Karpas-422 (cell line): Measurements from ENCODE around the gene EEIG1. TPM values are rescaled to one million over a fixed set of nuclear protein-coding genes. Genes with fewer than 3 reads are reported as not detected.

Experiments
- DNase-seq: peaks from one replicate; pipeline ENCODE4 v3.0.0-alpha.2; 2015
- H2AFZ ChIP-seq: fragments of 200-600 bp; sonication (generic); 2 replicates; pipeline ENCODE4 v1.6.1; 2014; ENCODE audit warnings: antibody characterized with exemption, low read length, mixed read lengths
- H3K27ac ChIP-seq: fragments of 200-600 bp; sonication (generic); 2 replicates; pipeline ENCODE4 v1.5.1; 2014; ENCODE audit warnings: mild to moderate bottlenecking, low read length, moderate library complexity
- H3K27me3 ChIP-seq: fragments of 200-600 bp; sonication (generic); 2 replicates; pipeline ENCODE4 v1.6.1; 2014; ENCODE audit warnings: low read length, mixed read lengths
- H3K36me3 ChIP-seq: fragments of 200-600 bp; sonication (generic); 2 replicates; pipeline ENCODE4 v1.6.1; 2014; ENCODE audit warnings: low read length, mixed read lengths; ENCODE audit not compliant: insufficient read depth
- H3K4me1 ChIP-seq: fragments of 200-600 bp; sonication (generic); 2 replicates; pipeline ENCODE4 v1.6.1; 2014; ENCODE audit warnings: mild to moderate bottlenecking, low read length, mixed read lengths
- H3K4me2 ChIP-seq: fragments of 200-600 bp; sonication (generic); 2 replicates; pipeline ENCODE4 v1.6.1; 2014; ENCODE audit warnings: low read length, low read depth, mild to moderate bottlenecking; ENCODE audit not compliant: poor library complexity, severe bottlenecking
- H3K4me3 ChIP-seq: fragments of 200-600 bp; sonication (generic); 2 replicates; pipeline ENCODE4 v1.5.1; 2014; ENCODE audit warnings: mild to moderate bottlenecking, antibody characterized with exemption, low read length, mixed read lengths
- H3K79me2 ChIP-seq: fragments of 200-600 bp; sonication (generic); 2 replicates; pipeline ENCODE4 v1.6.1; 2014; ENCODE audit warnings: mild to moderate bottlenecking, low read length, mixed read lengths
- H3K9ac ChIP-seq: fragments of 200-600 bp; sonication (generic); 2 replicates; pipeline ENCODE4 v1.6.0; 2014; ENCODE audit warnings: low read length
- H3K9me2 ChIP-seq: fragments of 200-600 bp; sonication (generic), shearing (Covaris generic); replicated peaks from 2 replicates; pipeline ENCODE4 v1.6.0; 2014; ENCODE audit warnings: mild to moderate bottlenecking, low read length, moderate library complexity; ENCODE audit not compliant: insufficient read depth
- H3K9me3 ChIP-seq: fragments of 300-700, 200-600 bp; sonication (generic); 2 replicates; pipeline ENCODE4 v1.6.1; 2014; ENCODE audit warnings: low read length, mixed read lengths
- H4K20me1 ChIP-seq: fragments of 200-600 bp; sonication (generic); 2 replicates; pipeline ENCODE4 v1.6.1; 2014; ENCODE audit warnings: mild to moderate bottlenecking, antibody characterized with exemption, low read length, low read depth; ENCODE audit not compliant: insufficient read depth
- total RNA-seq: library from RNA; depleted of rRNA; stranded (reverse); fragments of >200 nt; shearing (Covaris generic); gene quantifications from 2 replicates; pipeline ENCODE4 v1.2.3, GENCODE V29; 2014; ENCODE audit warnings: low replicate concordance

Gene EEIG1
- total RNA-seq, 1 experiment from 2014 or later = 6.9 TPM

- no peaks in the 10 kb centered on the region for H3K9me3 ChIP-seq
- H2AFZ ChIP-seq = peak overlapping the region; percentile 58; the same call in 1 of the 2 replicates
- H3K9me2 ChIP-seq = no peaks in the 10 kb centered on the region
- H3K4me3 ChIP-seq = peak overlapping the region; percentile 79
- H3K4me1 ChIP-seq = peaks cover 59% of the 10 kb centered on the region
- peak overlapping the region; percentile 88 for H3K4me2 ChIP-seq
- H3K79me2 ChIP-seq = no peaks in the 10 kb centered on the region
- H4K20me1 ChIP-seq = peaks cover 34% of the 10 kb centered on the region
- peak; percentile 65 for DNase-seq
- H3K9ac ChIP-seq = peak overlapping the region; percentile 72
- no peaks in the 10 kb centered on the region for H3K27me3 ChIP-seq
- H3K36me3 ChIP-seq = no peaks in the 10 kb centered on the region
- peak overlapping the region; percentile 60 for H3K27ac ChIP-seq
Observed at GRCh38 chr9:127980060-127980705, 606 bp downstream of the EEIG1 start.

- peak overlapping the region; percentile 58; the same call in 1 of the 2 replicates for H2AFZ ChIP-seq
- H3K27me3 ChIP-seq = no peaks in the 10 kb centered on the region
- H3K4me1 ChIP-seq = peaks cover 55% of the 10 kb centered on the region
- no peaks in the 10 kb centered on the region for H3K79me2 ChIP-seq
- peak overlapping the region; percentile 72 for H3K9ac ChIP-seq
- H3K9me2 ChIP-seq = no peaks in the 10 kb centered on the region
- H3K27ac ChIP-seq = peak overlapping the region; percentile 60
- no peaks in the 10 kb centered on the region for H3K36me3 ChIP-seq
- H3K4me3 ChIP-seq = peak overlapping the region; percentile 79
- H3K9me3 ChIP-seq = no peaks in the 10 kb centered on the region
- DNase-seq = peak; percentile 82
- peaks cover 40% of the 10 kb centered on the region for H4K20me1 ChIP-seq
- H3K4me2 ChIP-seq = peak overlapping the region; percentile 88
Observed at GRCh38 chr9:127979333-127980059, 1.3 kb downstream of the EEIG1 start.

- H3K4me2 ChIP-seq = peak overlapping the region; percentile 88
- peak overlapping the region; percentile 79 for H3K4me3 ChIP-seq
- H3K36me3 ChIP-seq = no peaks in the 10 kb centered on the region
- peaks cover 46% of the 10 kb centered on the region for H4K20me1 ChIP-seq
- peak overlapping the region; percentile 72 for H3K9ac ChIP-seq
- H3K9me3 ChIP-seq = no peaks in the 10 kb centered on the region
- peak overlapping the region; percentile 60 for H3K27ac ChIP-seq
- H2AFZ ChIP-seq = no peak overlapping the region; the same call in 1 of the 2 replicates
- no peaks in the 10 kb centered on the region for H3K27me3 ChIP-seq
- H3K4me1 ChIP-seq = peaks cover 51% of the 10 kb centered on the region
- no peaks in the 10 kb centered on the region for H3K79me2 ChIP-seq
- H3K9me2 ChIP-seq = no peaks in the 10 kb centered on the region
- no peak for DNase-seq
Observed at GRCh38 chr9:127979015-127979332, 1.8 kb downstream of the EEIG1 start.

- no peak for DNase-seq
- H3K4me3 ChIP-seq = peak overlapping the region; percentile 4; the same call in 1 of the 2 replicates
- peaks cover 50% of the 10 kb centered on the region for H3K4me1 ChIP-seq
- H3K4me2 ChIP-seq = peak overlapping the region; percentile 88
- H3K27me3 ChIP-seq = no peaks in the 10 kb centered on the region
- no peaks in the 10 kb centered on the region for H3K79me2 ChIP-seq
- no peak overlapping the region for H3K9ac ChIP-seq
- no peaks in the 10 kb centered on the region for H3K36me3 ChIP-seq
- H3K9me2 ChIP-seq = no peaks in the 10 kb centered on the region
- peaks cover 53% of the 10 kb centered on the region for H4K20me1 ChIP-seq
- no peak overlapping the region for H2AFZ ChIP-seq
- no peaks in the 10 kb centered on the region for H3K9me3 ChIP-seq
- no peak overlapping the region for H3K27ac ChIP-seq
Observed at GRCh38 chr9:127977884-127978647, 2.7 kb downstream of the EEIG1 start.

GRCh38 chr9:127977009-127977883, 3.5 kb downstream of the EEIG1 start:
- H3K36me3 ChIP-seq = no peaks in the 10 kb centered on the region
- H3K4me1 ChIP-seq = peaks cover 57% of the 10 kb centered on the region
- H3K4me2 ChIP-seq = peak overlapping the region; percentile 88
- H2AFZ ChIP-seq = no peak overlapping the region
- H3K79me2 ChIP-seq = no peaks in the 10 kb centered on the region
- no peaks in the 10 kb centered on the region for H3K9me3 ChIP-seq
- H3K27me3 ChIP-seq = no peaks in the 10 kb centered on the region
- no peaks in the 10 kb centered on the region for H3K9me2 ChIP-seq
- DNase-seq = no peak
- H3K27ac ChIP-seq = no peak overlapping the region
- peak overlapping the region; percentile 4; the same call in 1 of the 2 replicates for H3K4me3 ChIP-seq
- no peak overlapping the region for H3K9ac ChIP-seq
- peaks cover 61% of the 10 kb centered on the region for H4K20me1 ChIP-seq

GRCh38 chr9:127976498-127976897, 4.3 kb downstream of the EEIG1 start:
- H3K9me3 ChIP-seq = no peaks in the 10 kb centered on the region
- H3K27me3 ChIP-seq = no peaks in the 10 kb centered on the region
- H3K4me2 ChIP-seq = no peak overlapping the region
- H3K36me3 ChIP-seq = no peaks in the 10 kb centered on the region
- peaks cover 69% of the 10 kb centered on the region for H4K20me1 ChIP-seq
- H3K79me2 ChIP-seq = no peaks in the 10 kb centered on the region
- H3K9ac ChIP-seq = no peak overlapping the region
- H3K27ac ChIP-seq = no peak overlapping the region
- no peak overlapping the region for H2AFZ ChIP-seq
- no peak for DNase-seq
- H3K4me3 ChIP-seq = no peak overlapping the region
- H3K9me2 ChIP-seq = no peaks in the 10 kb centered on the region
- peaks cover 60% of the 10 kb centered on the region for H3K4me1 ChIP-seq

GRCh38 chr9:127975376-127976315, 5.1 kb downstream of the EEIG1 start:
- H3K9me2 ChIP-seq = no peaks in the 10 kb centered on the region
- no peaks in the 10 kb centered on the region for H3K79me2 ChIP-seq
- H3K27ac ChIP-seq = no peak overlapping the region
- peaks cover 69% of the 10 kb centered on the region for H4K20me1 ChIP-seq
- no peak for DNase-seq
- H3K4me1 ChIP-seq = peaks cover 65% of the 10 kb centered on the region
- no peaks in the 10 kb centered on the region for H3K36me3 ChIP-seq
- H3K9me3 ChIP-seq = no peaks in the 10 kb centered on the region
- H3K4me3 ChIP-seq = no peak overlapping the region
- no peaks in the 10 kb centered on the region for H3K27me3 ChIP-seq
- no peak overlapping the region for H3K9ac ChIP-seq
- H2AFZ ChIP-seq = no peak overlapping the region
- no peak overlapping the region for H3K4me2 ChIP-seq
